ENCODE measurements around the gene DEAF1.

DEAF1 gene

GRCh38 chr11:721247-721740 lies 26.3 kb upstream of the DEAF1 start:
- no peak for DNase-seq

DNA sequence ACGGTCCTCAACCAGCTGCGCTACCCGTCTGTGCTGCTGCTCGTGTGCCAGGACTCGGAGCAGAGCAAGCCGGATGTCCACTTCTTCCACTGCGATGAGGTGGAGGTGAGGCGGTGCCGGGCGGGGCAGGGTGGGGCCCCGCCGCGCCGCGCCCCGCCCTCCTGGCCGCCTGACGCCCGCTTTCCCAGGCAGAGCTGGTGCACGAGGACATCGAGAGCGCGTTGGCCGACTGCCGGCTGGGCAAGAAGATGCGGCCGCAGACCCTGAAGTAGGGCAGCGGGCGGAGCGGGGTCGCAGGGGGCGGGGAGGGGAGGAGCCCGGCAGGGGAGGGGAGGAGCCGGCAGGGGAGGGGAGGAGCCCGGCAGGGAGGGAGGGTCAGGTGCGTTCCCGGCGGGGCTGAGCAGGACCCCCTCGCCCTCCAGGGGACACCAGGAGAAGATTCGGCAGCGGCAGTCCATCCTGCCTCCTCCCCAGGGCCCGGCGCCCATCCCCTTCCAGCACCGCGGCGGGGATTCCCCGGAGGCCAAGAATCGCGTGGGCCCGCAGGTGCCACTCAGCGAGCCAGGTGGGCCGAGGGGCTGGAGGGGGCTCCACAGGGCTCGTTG lies 25.7 kb upstream of the DEAF1 start:
- DNase-seq: peak; percentile 13

DNA sequence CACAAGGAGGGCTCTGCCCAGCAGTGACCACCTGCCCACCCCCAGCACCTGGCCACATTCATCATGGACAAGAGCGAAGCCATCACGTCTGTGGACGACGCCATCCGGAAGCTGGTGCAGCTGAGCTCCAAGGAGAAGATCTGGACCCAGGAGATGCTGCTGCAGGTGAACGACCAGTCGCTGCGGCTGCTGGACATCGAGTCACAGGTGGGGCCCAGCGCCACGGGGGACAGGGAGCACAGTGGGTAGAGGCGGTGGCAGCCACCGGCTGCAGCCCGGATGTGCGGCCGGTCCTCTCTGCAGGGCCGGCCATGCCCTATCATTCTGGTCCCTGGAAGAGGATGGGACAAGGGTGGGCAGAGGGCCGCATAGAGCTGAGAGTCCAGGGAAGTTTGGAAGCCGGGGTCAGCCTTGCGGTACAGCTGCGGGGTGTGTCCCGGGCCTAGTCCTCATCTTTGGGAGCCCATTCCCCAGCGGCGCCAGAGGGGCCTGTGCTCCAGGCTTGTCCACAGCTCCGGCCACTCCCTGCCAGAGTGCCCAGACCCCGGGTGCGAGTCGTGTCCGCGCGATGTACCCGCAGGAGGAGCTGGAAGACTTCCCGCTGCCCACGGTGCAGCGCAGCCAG lies 25.1 kb upstream of the DEAF1 start:
- DNase-seq: no peak

- DNase-seq: no peak
These were observed 24.4 kb upstream of the DEAF1 start for GRCh38 chr11:719214-720016.

DNA sequence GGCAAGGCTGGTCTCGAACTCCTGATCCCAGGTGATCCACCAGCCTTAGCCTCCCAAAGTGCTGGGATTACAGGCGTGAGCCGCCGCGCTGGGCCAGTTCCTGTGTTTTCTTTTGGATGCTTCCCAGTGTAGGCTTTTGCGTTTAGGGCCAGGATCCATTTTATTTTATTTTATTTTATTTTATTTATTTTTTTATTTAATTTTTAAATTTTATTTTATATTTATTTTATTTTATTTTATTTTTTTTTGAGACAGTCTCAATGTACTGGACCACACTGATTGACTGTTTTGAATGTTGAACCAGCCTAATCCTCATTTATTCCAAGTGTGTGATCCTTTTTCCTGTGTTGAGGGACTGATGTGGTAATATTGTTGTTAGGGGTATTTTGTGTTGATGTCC lies 19.4 kb upstream of the DEAF1 start:
- no peak for DNase-seq

- DNase-seq: no peak
These were observed 14.3 kb upstream of the DEAF1 start for GRCh38 chr11:709109-709997.

DNA sequence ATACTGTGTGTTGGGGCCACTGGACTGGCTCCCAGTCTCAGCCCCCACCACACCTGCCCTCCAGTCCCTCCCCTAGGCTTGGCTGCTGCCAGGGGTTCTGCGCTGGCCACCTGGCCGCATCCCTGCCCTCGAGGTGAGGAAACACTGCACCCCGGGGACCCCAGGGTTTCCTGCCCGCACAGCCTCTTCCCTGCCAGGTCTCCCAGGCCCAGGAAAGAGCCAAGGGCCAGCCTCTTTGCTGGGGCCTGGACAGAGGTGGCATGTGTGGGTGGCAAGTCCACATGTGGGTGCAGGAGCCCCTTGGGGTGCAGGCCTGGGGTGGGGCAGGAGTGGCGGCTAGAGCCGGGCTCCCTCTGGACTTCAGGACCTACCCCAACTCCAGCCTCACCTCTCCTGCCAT lies 13.5 kb upstream of the DEAF1 start:
- DNase-seq: no peak

DNA sequence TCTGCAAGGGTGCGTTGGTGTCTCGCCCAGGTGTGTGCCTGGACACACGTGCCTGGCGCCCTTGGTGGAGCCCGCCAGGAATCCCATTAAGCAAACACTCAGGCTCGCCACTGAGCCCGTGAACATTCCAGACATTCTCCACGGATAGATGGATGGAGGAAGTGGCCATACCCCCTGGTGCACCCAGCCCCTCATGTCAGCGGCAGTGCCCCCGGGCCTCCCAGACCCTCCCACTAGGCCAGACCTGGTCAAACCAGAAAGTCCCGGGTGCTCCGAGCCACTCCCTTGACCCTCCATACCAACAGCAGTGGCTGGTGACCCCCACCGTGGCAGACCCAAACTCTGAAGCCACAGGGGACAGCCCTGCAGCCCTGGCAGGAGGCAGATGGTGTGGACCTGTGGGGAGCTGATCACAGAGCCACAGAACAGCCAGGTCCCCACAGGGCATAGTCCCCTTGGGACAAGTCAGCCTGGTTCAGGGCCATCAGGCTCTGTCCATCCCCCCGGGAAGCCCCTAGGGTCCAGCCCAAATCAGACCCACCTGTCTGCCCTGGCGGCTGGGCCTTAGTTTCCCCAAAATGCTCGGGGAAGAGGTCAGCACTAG lies 12.9 kb upstream of the DEAF1 start:
- DNase-seq: no peak

DNA sequence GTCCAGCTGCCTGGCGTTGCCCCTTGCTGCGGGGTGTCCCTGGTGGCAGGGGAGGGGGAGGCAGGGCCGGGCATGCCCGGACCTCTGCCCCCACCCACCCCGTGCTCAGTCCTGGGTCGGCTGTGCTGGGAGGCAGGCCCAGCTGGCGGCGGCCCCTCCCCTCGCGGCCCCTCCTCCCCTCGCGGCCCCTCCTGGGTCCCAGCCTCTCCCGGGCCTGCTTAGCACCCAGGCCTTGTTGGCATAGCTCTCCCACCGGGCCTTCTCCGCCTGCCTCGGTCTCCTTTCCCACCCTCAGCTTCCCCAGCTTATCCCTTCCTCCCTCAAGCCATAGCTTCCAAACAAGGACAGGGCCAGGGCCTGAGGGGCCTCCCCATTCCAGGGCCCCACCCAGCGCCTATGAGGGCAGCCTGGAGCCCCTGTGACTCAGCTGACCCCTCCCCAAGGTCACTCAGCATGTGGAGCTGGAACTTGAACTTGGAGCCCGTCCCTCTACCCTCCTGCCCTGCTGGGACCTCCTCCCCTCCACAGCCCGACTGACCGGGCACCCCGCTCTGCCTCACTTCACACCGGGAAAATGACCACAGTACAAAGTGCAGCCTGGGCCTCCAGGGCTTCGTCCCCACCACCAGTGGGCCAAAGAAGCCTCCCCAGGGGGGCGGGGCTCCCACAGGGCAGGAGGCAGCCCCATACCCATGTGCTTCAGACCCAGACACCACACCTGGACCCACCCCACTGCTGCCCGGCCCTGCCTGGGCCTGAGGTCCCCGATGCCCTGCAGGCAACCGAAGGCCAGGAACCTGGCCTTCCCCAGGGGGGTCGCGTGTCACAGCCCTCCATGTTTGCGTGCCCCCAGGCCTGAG lies 12.2 kb upstream of the DEAF1 start:
- DNase-seq: no peak

GRCh38 chr11:706439-706956 lies 11.5 kb upstream of the DEAF1 start:
- DNase-seq: no peak

DNA sequence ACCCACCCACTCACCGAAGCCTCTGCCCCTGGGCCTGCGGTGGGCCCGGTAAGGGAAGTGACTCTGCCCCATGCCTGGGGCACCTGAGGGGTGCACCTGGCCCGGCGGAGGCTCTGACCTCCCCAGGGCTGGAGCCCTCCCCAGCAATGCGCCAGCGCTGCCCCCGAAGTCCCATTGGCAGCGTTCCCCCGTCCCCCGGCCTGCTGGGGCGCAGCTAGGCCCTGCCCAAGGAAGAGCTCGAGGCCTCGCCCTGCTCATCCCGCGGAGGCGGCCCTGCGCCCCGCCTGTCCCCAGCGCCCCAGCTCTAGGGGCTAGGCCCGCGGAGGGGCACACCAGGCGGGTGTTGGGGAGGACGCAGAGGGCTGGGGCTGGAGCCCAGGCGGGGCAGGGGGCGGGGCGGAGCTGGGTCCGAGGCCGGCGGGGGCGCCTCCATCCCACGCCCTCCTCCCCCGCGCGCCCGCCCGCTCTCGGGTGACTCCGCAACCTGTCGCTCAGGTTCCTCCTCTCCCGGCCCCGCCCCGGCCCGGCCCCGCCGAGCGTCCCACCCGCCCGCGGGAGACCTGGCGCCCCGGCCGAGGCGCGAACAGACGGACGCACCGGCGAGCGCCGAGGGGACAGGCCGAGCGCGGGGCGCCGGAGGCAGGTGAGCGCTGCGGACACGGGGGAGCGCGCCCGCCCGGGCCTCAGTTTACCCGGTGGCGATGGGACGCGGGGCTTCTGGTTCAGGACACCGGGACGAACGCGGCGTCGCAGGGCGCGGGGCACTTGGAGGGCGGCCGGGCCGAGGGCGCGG lies 10.8 kb upstream of the DEAF1 start, which contains the start of gene EPS8L2:
Gene EPS8L2, plus strand, starts transcription at position 586 of the 793 bp plus-strand sequence. CDS start 3,177 bp downstream, outside the sequence.
- DNase-seq: no peak

DNA sequence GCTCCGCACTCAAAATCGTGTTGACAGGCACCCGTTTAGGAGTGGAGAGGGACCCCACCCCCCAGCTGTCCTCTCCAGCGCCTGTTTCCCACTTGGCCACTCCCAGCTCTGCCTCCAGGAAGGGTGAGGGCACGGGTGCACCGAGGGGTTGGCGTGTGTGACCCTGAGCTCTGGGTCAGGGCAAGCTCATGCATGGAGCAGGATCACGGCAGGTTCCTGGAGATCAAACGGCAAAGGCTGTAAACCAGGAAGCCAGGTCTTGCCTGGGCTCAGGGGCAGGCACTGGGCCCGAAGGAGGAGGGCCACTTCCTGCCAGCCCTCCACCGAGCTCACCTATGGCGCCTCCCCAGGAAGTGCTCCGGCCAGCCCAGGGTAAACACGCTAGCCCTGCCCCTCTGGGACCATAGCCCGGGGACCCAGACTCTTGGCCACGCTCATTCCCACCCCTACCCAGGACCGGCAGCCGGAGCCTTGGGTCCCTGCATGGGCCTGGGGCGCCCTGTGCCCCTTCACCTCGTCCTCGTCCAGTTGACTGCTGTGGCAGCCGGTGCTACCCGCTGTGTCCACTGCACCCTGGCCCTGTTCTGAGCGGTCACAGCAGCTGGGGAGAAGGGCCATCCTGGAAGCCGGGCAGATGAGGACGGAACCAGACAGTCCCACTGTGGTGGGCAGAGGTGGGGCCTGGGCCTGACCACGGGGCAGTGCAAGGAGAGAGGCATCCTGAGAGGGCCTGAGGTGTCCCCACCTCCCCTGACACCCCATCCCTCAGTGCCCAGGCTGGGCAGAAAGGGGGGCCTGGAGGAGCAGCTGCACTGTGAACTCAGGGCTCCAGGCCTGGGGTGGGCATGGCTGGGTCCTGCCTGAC lies 10.0 kb upstream of the DEAF1 start:
- DNase-seq: peak; percentile 52

DNA sequence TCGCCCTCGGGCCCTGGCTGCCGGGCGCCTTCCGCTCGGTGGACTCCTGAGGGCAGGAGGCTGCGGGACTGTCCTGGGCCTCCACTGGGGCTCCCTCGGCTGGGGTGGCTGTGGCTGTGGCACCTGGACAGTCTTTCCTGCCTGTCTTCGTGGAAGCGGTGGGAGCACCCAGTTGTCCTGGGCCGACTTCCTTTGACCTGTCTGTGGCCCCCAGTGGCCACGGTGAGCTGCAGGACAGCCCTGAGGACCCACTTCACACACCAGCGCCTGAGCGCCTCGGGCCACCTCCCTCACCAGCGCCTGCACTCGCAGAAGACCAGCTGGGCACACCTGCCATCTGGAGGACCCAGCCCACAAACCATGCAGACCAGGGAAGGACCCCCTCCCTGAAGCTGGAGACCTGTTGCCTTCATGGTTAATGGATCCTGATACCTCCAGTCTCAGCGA lies 9.2 kb upstream of the DEAF1 start:
- no peak for DNase-seq

DNA sequence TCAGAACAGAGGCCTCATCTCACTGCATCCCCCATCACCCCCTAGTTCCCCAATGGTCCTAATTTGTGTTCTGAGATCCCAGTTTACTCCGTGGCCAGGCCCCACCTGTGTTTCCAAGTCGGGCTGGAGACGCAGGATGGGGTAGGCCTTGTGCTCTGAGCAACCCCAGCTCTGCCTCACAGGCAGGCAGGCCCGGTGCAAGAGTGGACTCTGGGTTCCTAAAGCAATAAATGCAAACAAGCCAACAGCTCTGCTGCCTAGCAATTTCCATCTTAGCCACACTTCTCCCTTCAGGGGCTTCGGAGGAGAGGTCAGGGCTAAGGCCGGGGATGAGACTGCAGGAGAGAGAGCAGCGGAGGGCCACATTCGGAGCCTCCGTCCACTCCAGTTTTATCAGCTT lies 8.5 kb upstream of the DEAF1 start:
- no peak for DNase-seq

GRCh38 chr11:702462-703461 lies 7.7 kb upstream of the DEAF1 start:
- DNase-seq: peak; percentile 45

DNA sequence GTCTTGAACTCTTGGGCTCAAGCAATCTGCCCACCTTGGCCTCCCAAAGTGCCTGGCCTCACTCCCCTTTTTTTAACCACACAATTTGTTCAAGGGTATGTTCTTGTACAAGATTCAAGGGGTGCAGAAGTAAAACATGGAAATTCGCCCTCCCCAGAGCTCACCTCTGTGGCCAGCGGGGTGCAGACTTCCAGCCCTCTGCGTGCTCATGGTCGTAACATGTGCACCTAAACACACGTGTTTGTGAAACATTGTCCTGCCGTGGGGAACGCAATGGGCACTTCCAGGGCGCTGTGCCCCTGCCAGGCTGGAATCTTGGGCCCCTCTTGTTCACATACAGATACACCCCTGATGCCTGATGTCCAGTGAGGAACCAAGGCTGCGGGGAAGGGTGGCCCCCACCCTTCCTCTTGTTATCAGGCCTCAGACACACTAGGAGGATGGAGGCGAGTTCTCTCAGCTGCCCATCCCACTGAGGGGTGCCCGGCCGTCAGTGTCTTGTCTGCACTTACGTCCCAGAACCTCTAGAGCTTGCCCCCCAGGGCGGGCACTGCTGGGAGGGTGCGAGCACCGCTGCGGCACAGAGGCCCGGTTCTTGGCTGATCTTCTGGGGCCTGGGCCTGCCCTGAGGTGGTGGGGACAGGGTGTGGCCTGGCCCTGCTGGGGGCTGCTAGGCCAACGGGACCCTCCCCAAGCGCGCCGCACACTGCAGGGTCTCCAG lies 6.9 kb upstream of the DEAF1 start:
- no peak for DNase-seq

GRCh38 chr11:699753-700152 lies 4.7 kb upstream of the DEAF1 start:
- DNase-seq: no peak
